Measurements from ENCODE around the gene CRY1.
"Not testable (repeated sequence)": the region's sequence is repeated elsewhere in the genome, so short reads cannot be mapped to it uniquely, and the experiment has no call there.

Gene CRY1

GRCh38 chr12:107026806-107027635, 66.3 kb downstream of the CRY1 start:
- no peak overlapping the region for H3K4me3 ChIP-seq (ENCODE audit: low read depth, low read length)
- no peak for TF ChIP-seq CTCF (conservative IDR thresholded peaks at IDR 0.05; ENCODE audit: low read depth, low read length)
- no peak for DNase-seq (ENCODE audit: low read depth)

GRCh38 chr12:107026356-107026755, 67.0 kb downstream of the CRY1 start:
- DNase-seq (ENCODE audit: low read depth); H3K4me3 ChIP-seq (ENCODE audit: low read depth, low read length): not testable (repeated sequence)

- DNase-seq (ENCODE audit: low read depth) = no peak
- no peak for TF ChIP-seq CTCF (conservative IDR thresholded peaks at IDR 0.05; ENCODE audit: low read depth, low read length)
- H3K4me3 ChIP-seq (ENCODE audit: low read depth, low read length) = no peak overlapping the region
Measured at GRCh38 chr12:107025671-107026070, 67.7 kb downstream of the CRY1 start.

GRCh38 chr12:107019546-107019945, 73.8 kb downstream of the CRY1 start:
- DNase-seq (ENCODE audit: low read depth) = no peak
- TF ChIP-seq CTCF (conservative IDR thresholded peaks at IDR 0.05; ENCODE audit: low read depth, low read length) = no peak
- no peak overlapping the region for H3K4me3 ChIP-seq (ENCODE audit: low read depth, low read length)

GRCh38 chr12:107017042-107017441, 76.3 kb downstream of the CRY1 start:
- DNase-seq (ENCODE audit: low read depth) = no peak
- TF ChIP-seq CTCF (conservative IDR thresholded peaks at IDR 0.05; ENCODE audit: low read depth, low read length) = no peak
- H3K4me3 ChIP-seq (ENCODE audit: low read depth, low read length) = no peak overlapping the region

GRCh38 chr12:107014055-107014454, 79.3 kb downstream of the CRY1 start:
- DNase-seq (ENCODE audit: low read depth) = no peak

More at GRCh38 chr12:107014055-107014454, 79.3 kb downstream of the CRY1 start:
- no peak for TF ChIP-seq CTCF (conservative IDR thresholded peaks at IDR 0.05; ENCODE audit: low read depth, low read length)
- no peak overlapping the region for H3K4me3 ChIP-seq (ENCODE audit: low read depth, low read length)
